CD4-positive, alpha-beta memory T cell (primary cell): ENCODE results near the gene DDX10. TPM values are rescaled to one million over a fixed set of nuclear protein-coding genes. Genes with fewer than 3 reads are reported as not detected.
"Not testable (repeated sequence)": the region's sequence is repeated elsewhere in the genome, so short reads cannot be mapped to it uniquely, and the experiment has no call there.

Source experiments
- CTCF ChIA-PET: fragments of 350-600 bp; sonication (Branson Sonifier 250); formaldehyde crosslinking; loops from one replicate; lab custom pipeline; 2021; ENCODE audit warnings: inconsistent platforms; ENCODE audit not compliant: partially characterized antibody; lab: Charles Lee
- POLR2A ChIA-PET: fragments of 350-600 bp; sonication (Branson Sonifier 250); formaldehyde crosslinking; loops from one replicate; lab custom pipeline; 2021; ENCODE audit not compliant: partially characterized antibody; lab: Charles Lee
- DNase-seq, 5 donors: peaks; one replicate each; pipeline versions ENCODE4 v3.0.0 to v3.0.0-alpha.2; 2020 to 2022; ENCODE audit warnings: mixed read lengths in 1 of 5
- H3K27ac ChIP-seq: one replicate; pipeline ENCODE4 v1.7.0; 2013; ENCODE audit warnings: low read depth, low read length
- H3K27me3 ChIP-seq: 2 replicates; pipeline ENCODE4 v1.7.0; 2013; ENCODE audit warnings: mild to moderate bottlenecking, low read length, moderate library complexity; ENCODE audit not compliant: insufficient read depth
- H3K36me3 ChIP-seq: 2 replicates; pipeline ENCODE4 v1.7.0; 2013; ENCODE audit warnings: mild to moderate bottlenecking, low read length, moderate library complexity; ENCODE audit not compliant: insufficient read depth
- H3K4me1 ChIP-seq: 2 replicates; pipeline ENCODE4 v1.7.0; 2013; ENCODE audit warnings: mild to moderate bottlenecking, low read length, moderate library complexity; ENCODE audit not compliant: insufficient read depth
- H3K4me3 ChIP-seq, 2 donors: one replicate each; pipeline ENCODE4 v1.7.0; 2013; ENCODE audit warnings: low read length in 2 of 2, mild to moderate bottlenecking in 1 of 2
- H3K9me3 ChIP-seq, 2 donors: one replicate each; pipeline ENCODE4 v1.7.0; 2013; ENCODE audit warnings: low read length in 2 of 2, control low read depth in 1 of 2; ENCODE audit not compliant: control insufficient read depth in 1 of 2
- H3K27ac Mint-ChIP-seq, 7 donors: one replicate each; pipeline ENCODE4 v1.8.0; 2020 to 2021; ENCODE audit warnings: mixed read lengths in 7 of 7, mild to moderate bottlenecking in 6 of 7, inconsistent platforms in 3 of 7, moderate library complexity in 3 of 7
- H3K27me3 Mint-ChIP-seq, 2 donors: one replicate each; pipeline ENCODE4 v1.8.0; 2020 to 2021; ENCODE audit warnings: mixed read lengths in 2 of 2
- H3K36me3 Mint-ChIP-seq, 2 donors: one replicate each; pipeline ENCODE4 v1.8.0; 2020 to 2021; ENCODE audit warnings: mixed read lengths in 2 of 2, inconsistent platforms in 1 of 2, mild to moderate bottlenecking in 1 of 2
- H3K4me1 Mint-ChIP-seq, 4 donors: one replicate each; pipeline ENCODE4 v1.8.0; 2020 to 2021; ENCODE audit warnings: mixed read lengths in 4 of 4, mild to moderate bottlenecking in 1 of 4
- H3K4me3 Mint-ChIP-seq, 8 donors: one replicate each; pipeline ENCODE4 v1.8.0; 2020 to 2021; ENCODE audit warnings: mixed read lengths in 8 of 8, mild to moderate bottlenecking in 7 of 8, moderate library complexity in 6 of 8, inconsistent platforms in 3 of 8
- H3K9me3 Mint-ChIP-seq, 8 donors: one replicate each; pipeline ENCODE4 v1.8.0; 2020 to 2021; ENCODE audit warnings: mixed read lengths in 8 of 8, mild to moderate bottlenecking in 5 of 8, inconsistent platforms in 3 of 8, moderate library complexity in 1 of 8
- intact Hi-C: fragments of 100-400 bp; cut with micrococcal nuclease; formaldehyde crosslinking; loops from one replicate; pipeline ENCODE4 v1.15.1; 2023
- polyA plus RNA-seq, 2 donors: library from polyadenylated mRNA; unstranded; fragments of 300-500 nt; fragmentation: Illumina TruSeq; gene quantifications; one replicate each; pipeline ENCODE4 v1.2.3, GENCODE V29; 2021
- total RNA-seq, 2 experiments: library from RNA; stranded (reverse); gene quantifications; one replicate each; pipeline ENCODE4 v1.2.3, GENCODE V29; 2021

DDX10 gene
- total and polyA plus RNA-seq, 4 experiments from 2014 or later = 15.7 to 18.2 (median 16.7) TPM

- H3K4me3 Mint-ChIP-seq, POLR2A ChIA-PET, H3K27me3 ChIP-seq, H3K4me1 ChIP-seq, H3K9me3 ChIP-seq, H3K4me1 Mint-ChIP-seq, DNase-seq, H3K36me3 ChIP-seq, H3K27ac ChIP-seq, CTCF ChIA-PET, H3K4me3 ChIP-seq, H3K27me3 Mint-ChIP-seq, intact Hi-C loops, H3K27ac Mint-ChIP-seq: not testable (repeated sequence)
- Mint-ChIP-seq H3K36me3 (peaks cover 43 to 55% of the 10 kb centered on the region in 2 donors), H3K9me3 (peaks cover 0 to 13% (median 8%) of the 10 kb centered on the region in 8 donors)
These were observed 75.3 kb downstream of the DDX10 start for GRCh38 chr11:108740132-108740531.

- CTCF ChIA-PET = no interaction called here
- H3K4me1 ChIP-seq = no peaks in the 10 kb centered on the region
- peaks cover 28 to 43% of the 10 kb centered on the region in 2 donors for H3K36me3 Mint-ChIP-seq
- H3K27ac ChIP-seq = no peak overlapping the region
- H3K27ac Mint-ChIP-seq = no peak overlapping the region
- DNase-seq = no peak
- H3K27me3 ChIP-seq = no peaks in the 10 kb centered on the region
- no peaks in the 10 kb centered on the region for H3K9me3 ChIP-seq
- H3K9me3 Mint-ChIP-seq = peaks cover 0 to 13% (median 8%) of the 10 kb centered on the region in 8 donors
- POLR2A ChIA-PET = no interaction called here
- no peak overlapping the region for H3K4me3 ChIP-seq
- no peaks in the 10 kb centered on the region for H3K27me3 Mint-ChIP-seq
- H3K36me3 ChIP-seq = no peaks in the 10 kb centered on the region
- H3K4me1 Mint-ChIP-seq = peaks cover 0 to 7% (median 3%) of the 10 kb centered on the region in 4 donors
- H3K4me3 Mint-ChIP-seq = no peak overlapping the region
- intact Hi-C loops = no loop called here
These were observed 79.0 kb downstream of the DDX10 start for GRCh38 chr11:108743851-108744250.

- no peak overlapping the region for H3K27ac Mint-ChIP-seq
- no peak for DNase-seq
- peaks cover 0 to 10% of the 10 kb centered on the region in 2 donors for H3K36me3 Mint-ChIP-seq
- H3K9me3 Mint-ChIP-seq = no peaks in the 10 kb centered on the region
- no peak overlapping the region for H3K4me3 Mint-ChIP-seq
- H3K27me3 ChIP-seq = no peaks in the 10 kb centered on the region
- POLR2A ChIA-PET = no interaction called here
- no peak overlapping the region for H3K4me3 ChIP-seq
- H3K9me3 ChIP-seq = no peaks in the 10 kb centered on the region
- intact Hi-C loops = no loop called here
- H3K36me3 ChIP-seq = no peaks in the 10 kb centered on the region
- CTCF ChIA-PET = interaction anchor here (1.2 kb wide), 1 partner anchor 13 kb away, joined by 4 read pairs; no protein-coding TSS in a partner anchor
- no peak overlapping the region for H3K27ac ChIP-seq
- H3K4me1 ChIP-seq = no peaks in the 10 kb centered on the region
- H3K27me3 Mint-ChIP-seq = no peaks in the 10 kb centered on the region
- peaks cover 7 to 18% (median 10%) of the 10 kb centered on the region in 4 donors for H3K4me1 Mint-ChIP-seq
These were observed 84.1 kb downstream of the DDX10 start for GRCh38 chr11:108748968-108749367.

- H3K4me1 Mint-ChIP-seq = peaks cover 15 to 27% (median 15%) of the 10 kb centered on the region in 4 donors
These were observed 86.6 kb downstream of the DDX10 start for GRCh38 chr11:108751444-108751843.

GRCh38 chr11:108752297-108752751 lies 87.5 kb downstream of the DDX10 start:
- intact Hi-C loops = no loop called here
- H3K27ac Mint-ChIP-seq = no peak overlapping the region

More at GRCh38 chr11:108751444-108751843, 86.6 kb downstream of the DDX10 start:
- no peak for DNase-seq
- CTCF ChIA-PET = no interaction called here
- POLR2A ChIA-PET = no interaction called here
- no peaks in the 10 kb centered on the region for H3K36me3 ChIP-seq
- no peak overlapping the region for H3K27ac ChIP-seq
- intact Hi-C loops = no loop called here
- no peaks in the 10 kb centered on the region for H3K9me3 Mint-ChIP-seq
- H3K27me3 Mint-ChIP-seq = no peaks in the 10 kb centered on the region
- no peak overlapping the region for H3K4me3 Mint-ChIP-seq
- no peak overlapping the region for H3K27ac Mint-ChIP-seq
- H3K27me3 ChIP-seq = no peaks in the 10 kb centered on the region
- peaks cover 0 to 9% of the 10 kb centered on the region in 2 donors for H3K36me3 Mint-ChIP-seq
- no peaks in the 10 kb centered on the region for H3K9me3 ChIP-seq
- H3K4me1 ChIP-seq = no peaks in the 10 kb centered on the region
- H3K4me3 ChIP-seq = no peak overlapping the region

GRCh38 chr11:108754901-108755625 lies 90.2 kb downstream of the DDX10 start:
- ChIA-PET CTCF (no interaction called here), POLR2A (no interaction called here)
- Histone ChIP-seq H3K36me3 (no peaks in the 10 kb centered on the region), H3K27ac (no peak overlapping the region), H3K4me3 (no peak overlapping the region), H3K4me1 (no peaks in the 10 kb centered on the region), H3K9me3 (no peaks in the 10 kb centered on the region), H3K27me3 (no peaks in the 10 kb centered on the region)
- peaks cover 0 to 8% of the 10 kb centered on the region in 2 donors for H3K36me3 Mint-ChIP-seq
- no peaks in the 10 kb centered on the region for H3K9me3 Mint-ChIP-seq
- peaks cover 14 to 36% (median 21%) of the 10 kb centered on the region in 4 donors for H3K4me1 Mint-ChIP-seq
- no peak overlapping the region for H3K4me3 Mint-ChIP-seq
- H3K27ac Mint-ChIP-seq = peak overlapping the region in 1 of 7 donors; percentile 58
- no peak for DNase-seq
- no peaks in the 10 kb centered on the region for H3K27me3 Mint-ChIP-seq
- intact Hi-C loops = no loop called here

More at GRCh38 chr11:108752297-108752751, 87.5 kb downstream of the DDX10 start:
- Mint-ChIP-seq H3K27me3 (no peaks in the 10 kb centered on the region), H3K4me1 (peaks cover 15 to 32% (median 15%) of the 10 kb centered on the region in 4 donors), H3K9me3 (no peaks in the 10 kb centered on the region), H3K4me3 (no peak overlapping the region), H3K36me3 (peaks cover 0 to 8% of the 10 kb centered on the region in 2 donors)
- Histone ChIP-seq H3K4me1 (no peaks in the 10 kb centered on the region), H3K4me3 (no peak overlapping the region), H3K27ac (no peak overlapping the region), H3K9me3 (no peaks in the 10 kb centered on the region), H3K27me3 (no peaks in the 10 kb centered on the region), H3K36me3 (no peaks in the 10 kb centered on the region)
- no peak for DNase-seq
- ChIA-PET CTCF (no interaction called here), POLR2A (no interaction called here)

GRCh38 chr11:108757630-108758029 lies 92.8 kb downstream of the DDX10 start:
- ChIA-PET CTCF (no interaction called here), POLR2A (no interaction called here)
- Histone ChIP-seq H3K4me1 (no peaks in the 10 kb centered on the region), H3K27me3 (no peaks in the 10 kb centered on the region), H3K9me3 (no peaks in the 10 kb centered on the region), H3K4me3 (no peak overlapping the region), H3K27ac (no peak overlapping the region), H3K36me3 (no peaks in the 10 kb centered on the region)
- Mint-ChIP-seq H3K36me3 (peaks cover 0 to 8% of the 10 kb centered on the region in 2 donors), H3K4me1 (peaks cover 9 to 24% (median 14%) of the 10 kb centered on the region in 4 donors), H3K4me3 (peak overlapping the region in 1 of 8 donors; percentile 9), H3K9me3 (no peaks in the 10 kb centered on the region), H3K27me3 (no peaks in the 10 kb centered on the region), H3K27ac (no peak overlapping the region)
- no peak for DNase-seq
- intact Hi-C loops = no loop called here
